Brain microvascular endothelial cell (primary cell): ENCODE measurements around the gene POMT1.
"Not testable (repeated sequence)": the region's sequence is repeated elsewhere in the genome, so short reads cannot be mapped to it uniquely, and the experiment has no call there.

ENCODE experiments used
- DNase-seq: peaks from one replicate; pipeline ENCODE4 v3.0.0-alpha.2; 2020
- H3K27ac ChIP-seq: fragments of 250-450 bp; sonication (Bioruptor Pico); 2 replicates; pipeline ENCODE4 v1.5.1; 2020; ENCODE audit warnings: mild to moderate bottlenecking, moderate library complexity
- H3K27me3 ChIP-seq: fragments of 250-450 bp; sonication (Bioruptor Pico); replicated peaks from 2 replicates; pipeline ENCODE4 v1.5.1; 2020; ENCODE audit warnings: mild to moderate bottlenecking
- H3K36me3 ChIP-seq: fragments of 250-450 bp; sonication (Bioruptor Pico); replicated peaks from 2 replicates; pipeline ENCODE4 v1.5.1; 2020; ENCODE audit warnings: mild to moderate bottlenecking
- H3K4me3 ChIP-seq: 2 replicates; pipeline ENCODE4 v1.5.1; 2011; ENCODE audit warnings: low read depth, mild to moderate bottlenecking, control low read depth, low read length, moderate library complexity
- CTCF ChIP-seq: IDR thresholded peaks from 2 replicates; pipeline ENCODE4 v1.5.1; 2011; ENCODE audit warnings: low read depth, mild to moderate bottlenecking, moderate library complexity, low read length, control low read depth, inconsistent platforms; ENCODE audit errors: missing control alignments
- in situ Hi-C: cut with HindIII; loops from 2 replicates; pipeline ENCODE4 v1.10.0; 2017; ENCODE audit warnings: low sequenced_read_pairs, low pct_ligation_motif_present

POMT1 gene

GRCh38 chr9:131502781-131503625 is at the start of gene POMT1:
Gene POMT1 (plus strand): TSS chr9:131502918. CDS start chr9:131504219, 1,301 bp downstream.
- peak; percentile 58 for DNase-seq
- Histone ChIP-seq H3K36me3 (peaks cover 22% of the 10 kb centered on the region), H3K27me3 (no peaks in the 10 kb centered on the region), H3K27ac (peak within 1 kb of the TSS; percentile 14), H3K4me3 (peak within 1 kb of the TSS; percentile 78)
- in situ Hi-C loops = no loop called here
- TF ChIP-seq CTCF = no peak

- no peak overlapping the region for H3K4me3 ChIP-seq
- H3K27ac ChIP-seq = no peak overlapping the region
- no peak for TF ChIP-seq CTCF
- in situ Hi-C loops = no loop called here
- no peak for DNase-seq
- peaks cover 63% of the 10 kb centered on the region for H3K36me3 ChIP-seq
- no peaks in the 10 kb centered on the region for H3K27me3 ChIP-seq
Observed at GRCh38 chr9:131454028-131454427, 48.7 kb upstream of the POMT1 start.

GRCh38 chr9:131455655-131456054 is 47.1 kb upstream of the POMT1 start:
- H3K27ac ChIP-seq, H3K4me3 ChIP-seq: not testable (repeated sequence)

GRCh38 chr9:131457746-131458145 is 45.0 kb upstream of the POMT1 start:
- TF ChIP-seq CTCF = no peak

More at GRCh38 chr9:131455655-131456054, 47.1 kb upstream of the POMT1 start:
- in situ Hi-C loops, DNase-seq, H3K27me3 ChIP-seq: not testable (repeated sequence)
- peaks cover 63% of the 10 kb centered on the region for H3K36me3 ChIP-seq

GRCh38 chr9:131459056-131459455 is 43.7 kb upstream of the POMT1 start:
- Histone ChIP-seq H3K27me3 (no peaks in the 10 kb centered on the region), H3K27ac (no peak overlapping the region), H3K36me3 (peaks cover 77% of the 10 kb centered on the region), H3K4me3 (no peak overlapping the region)
- in situ Hi-C loops = no loop called here
- no peak for TF ChIP-seq CTCF
- no peak for DNase-seq

More at GRCh38 chr9:131457746-131458145, 45.0 kb upstream of the POMT1 start:
- H3K36me3 ChIP-seq = peaks cover 75% of the 10 kb centered on the region
- H3K27me3 ChIP-seq = no peaks in the 10 kb centered on the region
- no peak overlapping the region for H3K4me3 ChIP-seq
- no peak overlapping the region for H3K27ac ChIP-seq
- no peak for DNase-seq
- in situ Hi-C loops = no loop called here

- in situ Hi-C loops = no loop called here
- Histone ChIP-seq H3K27me3 (no peaks in the 10 kb centered on the region), H3K27ac (no peak overlapping the region), H3K36me3 (peaks cover 83% of the 10 kb centered on the region), H3K4me3 (no peak overlapping the region)
- no peak for DNase-seq
- TF ChIP-seq CTCF = no peak
Observed at GRCh38 chr9:131461166-131461565, 41.6 kb upstream of the POMT1 start.
